ENCODE results near the gene ZFP30.

DNA sequence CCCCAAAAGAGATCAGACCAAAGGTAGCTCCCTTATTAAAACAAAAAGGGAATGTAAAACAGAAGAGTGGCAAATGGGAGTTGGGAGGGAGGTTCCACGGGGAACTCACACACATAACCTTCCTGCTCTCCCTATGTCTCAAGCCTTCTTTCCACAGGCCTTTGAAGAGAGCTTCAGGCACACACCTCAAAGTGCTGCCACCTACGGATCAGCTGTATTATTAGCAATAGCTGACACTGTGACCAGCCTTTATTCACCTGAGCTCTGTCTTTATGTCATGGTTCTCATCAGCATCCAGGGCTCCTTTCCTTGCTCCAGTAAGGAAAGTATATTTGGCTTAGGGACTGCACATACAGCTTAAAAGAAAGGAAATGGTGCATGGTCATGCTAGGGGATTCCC is 71.9 kb downstream of the ZFP30 start:
- TF ChIP-seq, protein P1, sequence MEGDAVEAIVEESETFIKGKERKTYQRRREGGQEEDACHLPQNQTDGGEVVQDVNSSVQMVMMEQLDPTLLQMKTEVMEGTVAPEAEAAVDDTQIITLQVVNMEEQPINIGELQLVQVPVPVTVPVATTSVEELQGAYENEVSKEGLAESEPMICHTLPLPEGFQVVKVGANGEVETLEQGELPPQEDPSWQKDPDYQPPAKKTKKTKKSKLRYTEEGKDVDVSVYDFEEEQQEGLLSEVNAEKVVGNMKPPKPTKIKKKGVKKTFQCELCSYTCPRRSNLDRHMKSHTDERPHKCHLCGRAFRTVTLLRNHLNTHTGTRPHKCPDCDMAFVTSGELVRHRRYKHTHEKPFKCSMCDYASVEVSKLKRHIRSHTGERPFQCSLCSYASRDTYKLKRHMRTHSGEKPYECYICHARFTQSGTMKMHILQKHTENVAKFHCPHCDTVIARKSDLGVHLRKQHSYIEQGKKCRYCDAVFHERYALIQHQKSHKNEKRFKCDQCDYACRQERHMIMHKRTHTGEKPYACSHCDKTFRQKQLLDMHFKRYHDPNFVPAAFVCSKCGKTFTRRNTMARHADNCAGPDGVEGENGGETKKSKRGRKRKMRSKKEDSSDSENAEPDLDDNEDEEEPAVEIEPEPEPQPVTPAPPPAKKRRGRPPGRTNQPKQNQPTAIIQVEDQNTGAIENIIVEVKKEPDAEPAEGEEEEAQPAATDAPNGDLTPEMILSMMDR (IDR thresholded peaks at IDR 0.05; ENCODE audit: poor library complexity, severe bottlenecking), result no peak
- TF ChIP-seq RAD21 (conservative IDR thresholded peaks at IDR 0.05) (no peak), EP300 (conservative IDR thresholded peaks at IDR 0.05; ENCODE audit: poor library complexity, severe bottlenecking) (no peak), SMC3 (conservative IDR thresholded peaks at IDR 0.05; ENCODE audit: poor library complexity) (no peak), POLR2AphosphoS5 (IDR thresholded peaks at IDR 0.05) (no peak), EZH2 (IDR thresholded peaks at IDR 0.05; ENCODE audit: borderline replicate concordance, insufficient read depth, low read length, poor library complexity, severe bottlenecking) (no peak)
